ENCODE data around the gene RING1.

Gene RING1

GRCh38 chr6:33171880-33172687 is 36.2 kb upstream of the RING1 start:
- no peak for DNase-seq (ENCODE audit: low spot score)

DNA sequence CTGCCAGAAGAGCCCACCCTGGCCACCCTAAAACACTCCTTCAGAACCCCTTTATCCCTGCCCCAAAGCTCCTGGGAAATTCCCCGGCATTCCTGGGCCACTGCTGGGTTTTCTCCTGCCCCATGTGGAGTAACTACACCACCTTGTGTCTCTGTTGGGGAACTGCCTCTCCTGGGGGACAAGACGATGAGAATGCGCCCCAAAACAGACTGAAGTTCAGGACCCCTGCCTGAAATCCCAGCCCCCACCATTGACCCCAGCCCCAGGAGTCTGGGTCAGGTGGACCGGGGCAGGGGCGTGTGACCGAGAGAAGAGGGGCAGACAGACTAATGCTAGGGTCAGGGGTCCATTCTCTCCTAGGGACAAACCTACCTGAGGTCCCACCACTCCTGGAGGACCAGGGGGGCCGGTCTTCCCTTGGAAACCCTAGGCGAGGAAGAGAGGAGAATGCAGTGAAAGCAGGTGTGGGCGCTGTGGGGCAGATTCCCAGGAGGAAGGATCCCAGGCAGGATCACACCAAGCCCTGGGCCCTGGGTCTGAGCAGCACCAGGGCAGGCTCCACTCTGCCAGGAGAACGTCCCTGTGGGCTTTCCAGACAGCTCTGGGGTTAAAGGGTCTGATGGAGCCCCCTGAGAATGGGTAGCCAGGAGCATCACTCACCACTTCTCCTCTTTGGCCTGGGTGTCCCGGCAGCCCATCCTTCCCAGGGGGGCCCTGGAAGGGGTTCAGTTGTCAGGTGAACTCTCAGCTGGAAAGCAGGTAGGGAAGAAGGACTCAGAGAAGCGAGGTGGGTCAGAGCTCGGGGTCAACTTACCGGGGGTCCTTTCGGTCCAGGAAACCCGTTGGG is 35.4 kb upstream of the RING1 start:
- DNase-seq (ENCODE audit: low spot score) = peak; percentile 40

GRCh38 chr6:33173535-33174180 is 34.6 kb upstream of the RING1 start:
- DNase-seq (ENCODE audit: low spot score) = no peak

GRCh38 chr6:33174784-33175183 is 33.5 kb upstream of the RING1 start:
- DNase-seq (ENCODE audit: low spot score) = no peak

- DNase-seq (ENCODE audit: low spot score) = no peak
Observed at GRCh38 chr6:33175436-33176069, 32.7 kb upstream of the RING1 start.

DNA sequence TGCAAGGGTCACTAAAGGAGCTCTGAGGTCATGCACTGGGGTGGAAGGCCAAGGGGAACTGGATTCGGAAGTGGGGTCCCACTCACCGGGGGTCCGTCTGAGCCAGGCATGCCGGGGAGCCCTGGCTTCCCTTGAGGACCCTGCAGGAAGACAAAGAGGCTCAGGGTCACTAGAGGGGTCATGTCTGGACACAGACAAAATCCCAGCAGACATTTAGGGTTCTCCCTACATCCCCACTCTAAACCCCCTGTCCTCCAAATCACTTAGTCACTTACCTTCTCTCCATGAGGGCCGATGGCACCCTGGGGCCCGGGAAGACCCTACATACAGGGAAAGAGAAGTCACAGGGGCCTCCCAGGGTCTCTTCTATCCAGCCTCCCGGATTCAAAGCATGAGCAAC is 31.4 kb upstream of the RING1 start:
- DNase-seq (ENCODE audit: low spot score) = no peak

- no peak for DNase-seq (ENCODE audit: low spot score)
Observed at GRCh38 chr6:33177552-33178446, 30.5 kb upstream of the RING1 start.

DNA sequence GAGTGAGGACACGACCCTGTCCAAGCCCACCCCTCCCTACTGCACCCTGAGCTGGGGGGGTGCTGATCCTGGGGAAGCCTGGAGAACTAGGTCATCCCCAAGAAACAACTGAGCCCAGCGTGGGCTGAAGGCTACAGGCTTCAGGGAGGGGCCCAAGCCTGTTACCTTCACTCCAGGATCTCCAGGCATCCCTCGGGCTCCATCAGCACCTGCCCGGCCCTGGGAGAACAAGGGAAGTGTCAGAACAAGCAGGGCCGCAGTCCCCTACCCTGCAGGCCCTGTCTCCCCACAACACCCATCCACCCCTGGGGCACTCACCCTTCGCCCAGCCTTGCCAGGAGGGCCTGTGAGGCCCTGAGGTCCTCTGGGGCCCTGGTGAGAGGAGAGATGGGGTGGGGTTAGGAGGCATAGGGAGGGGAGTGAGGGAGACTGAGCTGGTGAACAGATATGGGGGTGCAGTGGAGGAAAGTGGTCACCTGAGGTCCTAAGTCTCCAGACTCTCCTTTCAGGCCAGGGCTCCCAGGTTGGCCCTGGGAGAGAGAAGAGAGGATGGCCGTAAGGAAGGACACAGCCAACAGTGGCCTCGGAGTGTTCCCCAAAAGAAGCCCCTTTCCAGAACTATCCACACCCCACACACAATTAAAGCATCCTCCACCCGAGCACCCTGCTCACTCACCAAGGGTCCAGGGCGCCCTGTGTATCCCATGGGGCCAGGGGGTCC is 29.4 kb upstream of the RING1 start:
- DNase-seq (ENCODE audit: low spot score) = no peak

DNA sequence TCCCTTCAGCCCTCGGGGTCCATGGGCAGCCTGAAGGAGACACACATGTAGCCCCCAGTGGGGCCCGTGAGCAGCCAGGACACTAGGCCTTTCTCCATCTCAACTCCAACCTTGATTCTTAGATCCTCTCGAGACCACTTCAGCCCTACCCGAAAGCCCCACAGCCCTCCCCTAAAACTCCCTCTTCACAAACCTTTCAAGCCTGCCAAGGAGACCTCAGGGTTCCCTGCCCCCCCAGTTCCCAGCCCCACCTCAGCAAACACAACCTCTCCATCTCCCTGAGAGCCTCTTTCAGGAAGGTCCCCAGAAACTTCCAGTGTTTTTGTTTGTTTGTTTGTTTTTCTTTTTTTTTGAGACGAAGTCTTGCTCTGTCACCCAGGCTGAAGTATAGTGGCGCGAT is 27.2 kb upstream of the RING1 start:
- no peak for DNase-seq (ENCODE audit: low spot score)

DNA sequence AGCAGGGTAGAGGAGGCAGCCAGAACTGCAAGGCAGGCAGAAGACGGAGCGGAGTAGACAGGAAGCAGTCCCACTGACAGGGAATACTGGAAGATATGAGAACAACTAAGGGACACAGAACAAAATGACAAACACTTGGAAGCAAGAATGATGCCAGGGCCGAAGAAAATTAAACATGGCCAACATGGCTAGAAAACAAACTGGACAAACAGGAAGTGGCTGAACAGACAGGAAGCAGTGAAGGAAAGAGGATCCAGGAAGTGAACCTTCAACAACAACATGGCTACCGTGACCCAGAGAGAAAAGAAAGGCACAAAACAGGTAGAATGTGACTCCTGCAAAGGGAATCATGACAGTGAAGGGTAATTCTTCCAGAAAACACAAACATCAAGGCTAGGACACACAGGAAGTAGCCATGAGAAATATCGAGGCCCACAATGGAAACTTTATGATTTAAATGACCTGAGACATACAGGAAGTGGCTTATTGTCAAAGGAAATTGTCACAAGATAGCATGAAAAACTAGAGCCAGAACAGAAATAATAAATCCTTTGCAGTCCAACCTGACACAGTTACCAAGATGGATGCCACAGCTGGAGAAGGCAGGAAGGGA is 25.1 kb upstream of the RING1 start:
- no peak for DNase-seq (ENCODE audit: low spot score)

DNA sequence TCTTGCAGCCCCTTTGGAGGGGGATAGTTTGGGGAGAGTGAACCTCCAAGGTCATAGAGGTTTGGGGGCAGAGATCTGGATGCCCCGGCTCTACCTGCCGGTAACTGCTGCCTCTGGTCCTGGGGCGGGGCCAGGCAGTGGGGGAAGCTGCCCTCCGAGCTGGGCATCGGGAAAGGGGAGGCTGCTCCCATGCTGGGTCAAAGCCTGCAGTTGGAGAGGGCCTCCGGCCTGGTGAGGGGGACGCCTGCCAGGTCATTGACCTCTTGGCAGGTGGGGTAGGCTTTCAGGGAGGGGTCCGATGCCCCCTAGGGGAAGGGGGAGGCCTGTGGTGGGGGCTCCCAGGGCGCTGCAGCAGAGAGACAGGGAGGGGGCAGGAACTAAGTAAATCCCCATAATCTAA is 23.1 kb upstream of the RING1 start:
- DNase-seq (ENCODE audit: low spot score) = no peak

DNA sequence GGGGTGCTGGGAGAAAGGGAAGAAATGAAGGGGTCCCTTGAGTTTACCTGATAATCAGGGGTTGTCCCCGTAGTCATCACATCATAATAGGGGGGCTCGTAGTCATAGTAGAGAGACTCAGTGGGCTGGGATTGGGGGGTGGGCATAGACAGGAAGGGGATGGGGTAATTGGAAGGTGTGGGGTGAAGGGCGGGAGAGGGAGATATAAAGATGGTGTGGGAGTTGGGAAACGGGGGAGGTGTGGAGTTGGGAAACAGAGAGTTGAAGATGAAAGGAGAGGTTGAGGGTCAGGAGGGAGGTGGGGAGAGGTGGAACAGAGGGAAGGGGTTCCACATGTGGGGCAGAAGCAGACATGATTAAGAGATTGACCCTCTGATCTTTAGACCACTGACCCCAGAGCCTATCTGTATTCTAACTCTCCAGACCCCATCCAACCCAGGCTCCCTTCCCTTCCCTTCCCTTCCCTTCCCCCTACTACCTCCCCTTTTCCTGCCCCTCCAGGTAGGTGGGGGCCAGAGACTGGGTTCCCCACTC is 22.6 kb upstream of the RING1 start:
- no peak for DNase-seq (ENCODE audit: low spot score)

DNA sequence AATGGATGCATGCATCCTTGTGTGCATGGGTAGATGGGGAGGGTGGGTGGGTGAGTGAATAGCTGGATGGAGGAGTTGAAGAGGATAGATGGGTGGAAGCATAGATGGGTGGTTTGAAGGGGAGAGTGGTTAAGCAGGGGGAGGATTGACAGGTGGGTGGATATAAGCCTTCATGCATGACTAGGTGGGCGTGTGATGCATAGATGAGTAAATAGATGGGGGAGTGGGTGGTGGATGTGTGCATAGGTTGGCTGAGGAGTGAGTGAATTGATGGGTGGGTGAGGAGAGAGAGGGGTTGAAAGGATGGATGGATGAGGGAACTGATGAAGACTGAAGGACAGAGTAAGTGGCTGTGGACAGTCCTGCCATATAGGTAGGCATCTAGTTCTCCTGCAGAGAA is 20.5 kb upstream of the RING1 start:
- DNase-seq (ENCODE audit: low spot score) = no peak

DNA sequence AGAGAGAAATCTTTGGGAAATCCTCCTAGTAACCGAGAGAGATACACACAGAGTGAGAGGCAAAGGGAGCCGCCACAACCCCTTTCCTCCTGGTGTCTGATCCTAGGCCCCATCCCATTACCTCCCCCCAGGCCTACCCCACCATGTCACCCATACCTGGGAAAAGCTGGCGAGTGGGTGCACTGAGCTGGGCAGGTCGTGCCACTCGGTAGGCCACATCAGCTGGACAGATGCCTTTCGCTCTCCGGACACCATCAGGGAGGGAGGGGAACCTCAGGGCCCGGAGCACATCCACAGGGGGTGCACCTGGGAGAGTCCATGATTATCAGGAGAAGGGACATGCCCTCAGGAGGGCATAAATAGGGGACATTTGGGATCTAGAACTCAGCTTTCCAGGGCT is 19.1 kb upstream of the RING1 start:
- no peak for DNase-seq (ENCODE audit: low spot score)

- DNase-seq (ENCODE audit: low spot score) = no peak
Observed at GRCh38 chr6:33189625-33190448, 18.5 kb upstream of the RING1 start.

DNA sequence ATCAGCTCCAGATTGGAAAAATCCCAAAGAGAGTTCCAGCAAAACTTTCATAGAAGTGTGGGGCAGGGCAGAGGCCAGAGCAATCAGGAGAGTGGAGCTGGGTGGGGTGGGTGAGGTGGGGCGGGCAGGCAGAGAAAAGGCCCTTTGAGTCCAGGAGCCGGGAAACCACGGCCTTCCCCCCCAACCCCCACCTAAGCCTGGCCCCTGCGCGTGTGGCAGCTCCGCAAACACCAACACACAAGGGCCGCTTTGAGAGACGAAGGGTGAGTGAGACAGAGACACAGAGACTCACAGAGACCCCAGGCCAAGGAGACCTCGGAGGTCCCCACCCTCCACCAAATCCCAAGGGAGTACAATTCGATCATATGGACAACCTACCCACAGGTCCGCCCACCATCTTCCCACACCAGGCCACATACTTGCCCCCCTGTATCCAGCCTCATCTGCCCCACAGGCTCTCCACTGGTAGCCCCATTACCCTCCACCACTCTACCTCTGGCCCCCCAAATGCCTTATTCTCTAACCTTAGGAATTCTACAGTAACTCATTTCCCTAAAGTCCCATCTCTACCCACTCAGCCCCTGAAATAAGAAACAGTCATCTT is 17.7 kb upstream of the RING1 start:
- DNase-seq (ENCODE audit: low spot score) = no peak

GRCh38 chr6:33191383-33192104 is 16.8 kb upstream of the RING1 start:
- no peak for DNase-seq (ENCODE audit: low spot score)

GRCh38 chr6:33192105-33192646 is 16.1 kb upstream of the RING1 start, which contains the start of gene COL11A2:
TSS of gene COL11A2 (minus strand) at chr6:33192467. CDS start at chr6:33192240, 227 bp downstream.
- DNase-seq (ENCODE audit: low spot score) = no peak
